Stomach (tissue), 9 donors: ENCODE measurements around the gene TMEM123. TPM values are rescaled to one million over a fixed set of nuclear protein-coding genes. Genes with fewer than 3 reads are reported as not detected.

Experiments used
- DNase-seq, 2 donors: peaks; one replicate each; pipeline versions ENCODE4 v3.0.0 to v3.0.0-alpha.2; 2013 to 2019
- H3K27ac ChIP-seq, 5 donors: fragments of 200-600 bp in 4 of 5; sonication (generic) in 4 of 5; one replicate each; pipeline ENCODE4 v1.5.1; 2013 to 2019; ENCODE audit warnings: mild to moderate bottlenecking in 1 of 5, moderate library complexity in 1 of 5
- H3K27me3 ChIP-seq, 3 donors: fragments of 200-600 bp; sonication (generic); one replicate each; pipeline ENCODE4 v1.5.1; 2017 to 2019; ENCODE audit warnings: mixed run types in 1 of 3
- H3K36me3 ChIP-seq, 4 donors: fragments of 200-600 bp; sonication (generic); 1 replicate in 3 of 4; 2 replicates in 1 of 4; pipeline ENCODE4 v1.5.1; 2016 to 2019
- H3K4me1 ChIP-seq, 4 donors: fragments of 200-600 bp; sonication (generic); one replicate each; pipeline ENCODE4 v1.5.1; 2016 to 2019
- H3K4me3 ChIP-seq, 4 donors: fragments of 200-600 bp; sonication (generic) in 3 of 4; one replicate each; pipeline ENCODE4 v1.5.1; 2016 to 2019; ENCODE audit warnings: mild to moderate bottlenecking in 1 of 4
- H3K9me3 ChIP-seq, 4 donors: fragments of 200-600 bp; sonication (generic); one replicate each; pipeline ENCODE4 v1.5.1; 2016 to 2019
- CTCF ChIP-seq, 7 experiments: fragments of 450-650 bp in 4 of 7; fragments of 200-600 bp in 3 of 7; sonication (generic) in 3 of 7; IDR thresholded peaks; one replicate each; pipeline ENCODE4 v1.5.1; 2016 to 2019; ENCODE audit warnings: antibody characterized with exemption in 7 of 7, control low read depth in 2 of 7, mild to moderate bottlenecking in 1 of 7
- EP300 ChIP-seq: sonication (generic); formaldehyde crosslinking; IDR thresholded peaks from one replicate; pipeline ENCODE4 v1.6.1; 2017; ENCODE audit warnings: antibody characterized with exemption
- POLR2A ChIP-seq, 4 donors: fragments of 450-650 bp; IDR thresholded peaks; one replicate each; pipeline ENCODE4 v1.6.1; 2016; ENCODE audit warnings: antibody characterized with exemption in 4 of 4, control low read depth in 2 of 4, mild to moderate bottlenecking in 1 of 4, moderate library complexity in 1 of 4
- POLR2AphosphoS5 ChIP-seq, 3 donors: sonication (generic); formaldehyde crosslinking; IDR thresholded peaks; one replicate each; pipeline ENCODE4 v1.6.1; 2016; ENCODE audit warnings: antibody characterized with exemption in 3 of 3
- whole genome bisulfite sequencing, 5 donors: extraction: QIAGEN DNeasy Blood & Tissue Kit in 3 of 5; methylation state at CpG; one replicate each; pipeline versions ENCODE4 v1.1.5 to v1.1.7; 2013 to 2018; 5-methylcytosine and 5-hydroxymethylcytosine counted together
- intact Hi-C: fragments of 100-400 bp; cut with DNase I; formaldehyde crosslinking; loops from one replicate; pipeline ENCODE4 v1.15.1; 2023; ENCODE audit warnings: low total_unique reads
- polyA plus RNA-seq, 3 donors: library from polyadenylated mRNA; stranded (reverse); fragments of 200-250 nt; gene quantifications; one replicate each; pipeline ENCODE4 v1.2.3, GENCODE V29; 2013
- total RNA-seq, 5 donors: library from RNA; depleted of rRNA; stranded (reverse); fragments of >200 nt; gene quantifications; one replicate each; pipeline versions ENCODE4 v1.1.0 to v1.2.3, GENCODE V29; 2014 to 2016
- donor health status: healthy with polysubstance abuse.
- donor health status: Bipolar disorder and iron deficiency.
- donor health status: healthy.

The TMEM123 gene
- total and polyA plus RNA-seq, 8 donors: 16.2 to 226 (median 51.6) TPM

- H3K4me1 ChIP-seq: peaks cover 0 to 9% (median 1%) of the 10 kb centered on the region in 4 donors
- WGBS, 5 donors: 86 to 90% (median 89%) methylated on average over 6 of the region's 6 CpGs
- no peak for TF ChIP-seq POLR2A (IDR thresholded peaks at IDR 0.05)
- no peak for TF ChIP-seq EP300
- TF ChIP-seq POLR2AphosphoS5 (IDR thresholded peaks at IDR 0.05): no peak
- TF ChIP-seq CTCF (IDR thresholded peaks at IDR 0.05): no peak
- no peaks in the 10 kb centered on the region for H3K9me3 ChIP-seq
- DNase-seq: no peak
- H3K4me3 ChIP-seq: no peak overlapping the region
- intact Hi-C loops: no loop called here
- peaks cover 25 to 89% (median 87%) of the 10 kb centered on the region in 4 donors for H3K36me3 ChIP-seq
- no peak overlapping the region for H3K27ac ChIP-seq
- no peaks in the 10 kb centered on the region for H3K27me3 ChIP-seq
Observed at GRCh38 chr11:102395720-102396393, 56.7 kb downstream of the TMEM123 start.

- no peaks in the 10 kb centered on the region for H3K9me3 ChIP-seq
- H3K27ac ChIP-seq: no peak overlapping the region
- H3K27me3 ChIP-seq: no peaks in the 10 kb centered on the region
- WGBS, 5 donors: 83 to 100% (median 97%) methylated on average over 1 to 2 of the region's 2 CpGs
- peaks cover 0 to 12% (median 2%) of the 10 kb centered on the region in 4 donors for H3K4me1 ChIP-seq
- H3K4me3 ChIP-seq: no peak overlapping the region
- no peak for TF ChIP-seq EP300
- TF ChIP-seq POLR2A (IDR thresholded peaks at IDR 0.05): no peak
- intact Hi-C loops: loop anchor here (5.0 kb wide), 1 partner anchor 94 kb away; no protein-coding TSS in a partner anchor
- DNase-seq: no peak
- peaks cover 10 to 81% (median 75%) of the 10 kb centered on the region in 4 donors for H3K36me3 ChIP-seq
Observed at GRCh38 chr11:102393272-102393730, 59.3 kb downstream of the TMEM123 start.

- no peak for TF ChIP-seq EP300
- TF ChIP-seq CTCF (IDR thresholded peaks at IDR 0.05): no peak
- TF ChIP-seq POLR2A (IDR thresholded peaks at IDR 0.05): no peak
- TF ChIP-seq POLR2AphosphoS5 (IDR thresholded peaks at IDR 0.05): no peak
- Histone ChIP-seq H3K36me3 (peaks cover 10 to 80% (median 77%) of the 10 kb centered on the region in 4 donors), H3K4me1 (peaks cover 0 to 4% (median 1%) of the 10 kb centered on the region in 4 donors), H3K27ac (no peak overlapping the region), H3K4me3 (no peak overlapping the region), H3K9me3 (no peaks in the 10 kb centered on the region), H3K27me3 (no peaks in the 10 kb centered on the region)
- WGBS, 5 donors: 91 to 99% (median 95%) methylated on average over 4 of the region's 4 CpGs
- intact Hi-C loops: loop anchor here (5.0 kb wide), 1 partner anchor 96 kb away; no protein-coding TSS in a partner anchor
- DNase-seq: no peak
Observed at GRCh38 chr11:102391549-102392237, 60.9 kb downstream of the TMEM123 start.

- Histone ChIP-seq H3K27ac (no peak overlapping the region), H3K9me3 (no peaks in the 10 kb centered on the region), H3K36me3 (peaks cover 10 to 79% (median 73%) of the 10 kb centered on the region in 4 donors), H3K4me3 (no peak overlapping the region), H3K27me3 (no peaks in the 10 kb centered on the region), H3K4me1 (peaks cover 0 to 7% (median 4%) of the 10 kb centered on the region in 4 donors)
- DNase-seq: peak; percentile 75 to 82
- 57 to 69% (median 62%) methylated on average over 11 to 12 of the region's 12 CpGs for WGBS, 5 donors
- intact Hi-C loops: loop anchor here (5.0 kb wide), 1 partner anchor 96 kb away; no protein-coding TSS in a partner anchor
- TF ChIP-seq CTCF (IDR thresholded peaks at IDR 0.05): peak in 5 of 7 experiments; percentile 83 to 93 (median 86)
- peak in 1 of 3 donors; percentile 48 for TF ChIP-seq POLR2AphosphoS5 (IDR thresholded peaks at IDR 0.05)
- TF ChIP-seq EP300: no peak
- TF ChIP-seq POLR2A (IDR thresholded peaks at IDR 0.05): no peak
Observed at GRCh38 chr11:102390667-102391465, 61.7 kb downstream of the TMEM123 start.
